H1 (cell line): ENCODE data around the gene TGM5. TPM values are rescaled to one million over a fixed set of nuclear protein-coding genes. Genes with fewer than 3 reads are reported as not detected.

ENCODE experiments used
- CTBP2 ChIP-seq: IDR thresholded peaks from 2 replicates; pipeline ENCODE4 v1.7.0; 2011; ENCODE audit warnings: borderline replicate concordance, mild to moderate bottlenecking, moderate library complexity, mixed read lengths, low read length; ENCODE audit not compliant: insufficient read depth, insufficient read length
- polyA plus RNA-seq, 7 experiments: library from polyadenylated mRNA; depleted of rRNA in 3 of 7; stranded (reverse) in 5 of 7; unstranded in 2 of 7; fragments of >200 nt in 5 of 7; fragments of 200-250 nt in 2 of 7; gene quantifications; 1 replicate in 5 of 7; 2 replicates in 1 of 7; 4 replicates in 1 of 7; pipeline versions ENCODE4 v1.2.1 to v1.2.3, GENCODE V29; 2011 to 2013; ENCODE audit warnings: missing spikeins in 2 of 7, mixed read lengths in 2 of 7
- total RNA-seq: library from RNA; stranded (reverse); fragmentation: NEBNext Ultra II Directional; extraction: Animal tissue kit (Norgen Biotek cat#: 25700); gene quantifications from 2 replicates; pipeline ENCODE4 v1.2.1, GENCODE V29; 2021

The TGM5 gene
- total and polyA plus RNA-seq, 2 of the 8 experiments (the other 6 are each of a cell fraction or from before 2014, with no cell fraction given) = not detected

DNA sequence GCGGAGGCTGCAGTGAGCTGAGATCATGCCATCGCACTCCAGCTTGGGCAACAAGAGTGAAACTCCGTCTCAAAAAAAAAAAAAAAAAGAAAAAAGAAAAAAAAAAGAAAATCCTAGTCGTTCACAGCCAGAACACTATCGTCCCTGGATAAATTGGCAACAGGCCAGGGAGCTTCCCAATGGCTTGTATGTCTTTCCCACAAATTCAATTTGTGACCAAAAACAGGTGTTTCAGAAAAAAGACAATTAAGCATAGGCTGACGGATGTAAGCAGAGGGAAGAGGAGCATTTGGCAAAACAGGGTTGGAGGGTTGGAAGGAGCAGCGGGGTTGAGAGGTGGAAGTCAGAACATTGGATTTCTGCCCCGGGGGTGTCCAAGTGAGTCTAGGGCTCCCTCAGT, 54.4 kb downstream of the TGM5 start (continued):
- TF ChIP-seq CTBP2 = no peak
